SU-DHL-6 (cell line): ENCODE results near the gene CCDC18.

Source experiments
- H2AFZ ChIP-seq: fragments of 200-600 bp; sonication (generic); 2 replicates; pipeline ENCODE4 v1.6.1; 2014; ENCODE audit warnings: low read depth, mild to moderate bottlenecking, moderate library complexity, mixed read lengths, antibody characterized with exemption, low read length; ENCODE audit not compliant: severe bottlenecking
- H3F3A ChIP-seq: fragments of 200-600 bp; shearing (Covaris generic); 2 replicates; pipeline ENCODE4 v1.6.0; 2016; ENCODE audit warnings: antibody characterized with exemption, mild to moderate bottlenecking; ENCODE audit not compliant: insufficient read depth
- H3K27ac ChIP-seq: fragments of 200-600 bp; sonication (generic); 2 replicates; pipeline ENCODE4 v1.5.1; 2016; ENCODE audit warnings: low read depth, mild to moderate bottlenecking, low read length, moderate library complexity, mixed read lengths
- H3K27me3 ChIP-seq: fragments of 200-600 bp; sonication (generic), shearing (Covaris generic); 2 replicates; pipeline ENCODE4 v1.6.0; 2014; ENCODE audit warnings: mild to moderate bottlenecking, low read length
- H3K36me3 ChIP-seq: fragments of 200-600 bp; sonication (generic); 2 replicates; pipeline ENCODE4 v1.6.1; 2014; ENCODE audit warnings: mild to moderate bottlenecking, low read length, mixed read lengths
- H3K4me2 ChIP-seq: fragments of 300-600, 200-600 bp; shearing (Covaris generic), sonication (generic); 2 replicates; pipeline ENCODE4 v1.6.0; 2014; ENCODE audit warnings: low read length, low read depth, mild to moderate bottlenecking; ENCODE audit not compliant: poor library complexity, severe bottlenecking
- H3K4me3 ChIP-seq: fragments of 200-600 bp; sonication (generic); 2 replicates; pipeline ENCODE4 v1.5.1; 2014; ENCODE audit warnings: antibody characterized with exemption, low read length, mild to moderate bottlenecking, mixed read lengths; ENCODE audit not compliant: insufficient read depth, poor library complexity, severe bottlenecking
- H3K79me2 ChIP-seq: fragments of 200-600 bp; sonication (generic); 2 replicates; pipeline ENCODE4 v1.6.1; 2014; ENCODE audit warnings: mild to moderate bottlenecking, low read length, moderate library complexity; ENCODE audit not compliant: insufficient read depth
- H3K9ac ChIP-seq: fragments of 200-600 bp; sonication (generic); 2 replicates; pipeline ENCODE4 v1.7.0; 2014; ENCODE audit warnings: mild to moderate bottlenecking, low read length
- H3K9me2 ChIP-seq: fragments of 200-600 bp; sonication (generic); replicated peaks from 2 replicates; pipeline ENCODE4 v1.6.1; 2014; ENCODE audit warnings: low read length; ENCODE audit not compliant: insufficient read depth
- H3K9me3 ChIP-seq: fragments of 200-600 bp; sonication (generic); 2 replicates; pipeline ENCODE4 v1.6.1; 2014; ENCODE audit warnings: low read length, mixed read lengths; ENCODE audit not compliant: insufficient read depth
- H4K20me1 ChIP-seq: fragments of 200-600 bp; sonication (generic); 2 replicates; pipeline ENCODE4 v1.6.1; 2014; ENCODE audit warnings: low read depth, mild to moderate bottlenecking, antibody characterized with exemption, low read length, moderate library complexity, mixed read lengths
- CTCF ChIP-seq: fragments of 200-600 bp; sonication (generic); IDR thresholded peaks from one replicate; pipeline ENCODE4 v1.5.1; 2017; ENCODE audit warnings: antibody characterized with exemption, mild to moderate bottlenecking, low read length, moderate library complexity; ENCODE audit not compliant: insufficient read depth, poor library complexity, severe bottlenecking
- EZH2phosphoT487 ChIP-seq: fragments of 200-600 bp; sonication (generic), shearing (Covaris generic); conservative IDR thresholded peaks from 2 replicates; pipeline ENCODE4 v1.6.1; 2018; ENCODE audit warnings: mild to moderate bottlenecking, antibody characterized with exemption, low read length, moderate library complexity, mixed read lengths

The CCDC18 gene

GRCh38 chr1:93306920-93307319 lies 126.4 kb downstream of the CCDC18 start:
- H4K20me1 ChIP-seq = no peaks in the 10 kb centered on the region
- no peaks in the 10 kb centered on the region for H3F3A ChIP-seq
- no peak overlapping the region for H3K9ac ChIP-seq
- H2AFZ ChIP-seq = no peak overlapping the region
- H3K9me2 ChIP-seq = no peaks in the 10 kb centered on the region
- H3K27me3 ChIP-seq = no peaks in the 10 kb centered on the region
- H3K4me3 ChIP-seq = no peak overlapping the region
- H3K4me2 ChIP-seq = no peak overlapping the region
- no peak overlapping the region for H3K27ac ChIP-seq
- no peaks in the 10 kb centered on the region for H3K79me2 ChIP-seq
- H3K36me3 ChIP-seq = no peaks in the 10 kb centered on the region
- no peaks in the 10 kb centered on the region for H3K9me3 ChIP-seq
- TF ChIP-seq EZH2phosphoT487 = no peak
- no peak for TF ChIP-seq CTCF

- Histone ChIP-seq H3K27ac (no peak overlapping the region), H3K27me3 (no peaks in the 10 kb centered on the region), H3K4me2 (no peak overlapping the region), H2AFZ (no peak overlapping the region), H3K4me3 (no peak overlapping the region), H3K36me3 (no peaks in the 10 kb centered on the region), H3K79me2 (no peaks in the 10 kb centered on the region), H3K9ac (no peak overlapping the region), H3F3A (no peaks in the 10 kb centered on the region), H4K20me1 (no peaks in the 10 kb centered on the region), H3K9me3 (no peaks in the 10 kb centered on the region), H3K9me2 (no peaks in the 10 kb centered on the region)
- no peak for TF ChIP-seq CTCF
- no peak for TF ChIP-seq EZH2phosphoT487
Observed at GRCh38 chr1:93313026-93313425, 132.5 kb downstream of the CCDC18 start.

- H3K79me2 ChIP-seq = no peaks in the 10 kb centered on the region
- TF ChIP-seq EZH2phosphoT487 (no peak), CTCF (no peak)
Observed at GRCh38 chr1:93317207-93317606, 136.7 kb downstream of the CCDC18 start.

GRCh38 chr1:93317943-93318342 lies 137.4 kb downstream of the CCDC18 start:
- no peaks in the 10 kb centered on the region for H3F3A ChIP-seq
- no peaks in the 10 kb centered on the region for H3K79me2 ChIP-seq
- H3K9ac ChIP-seq = no peak overlapping the region
- no peaks in the 10 kb centered on the region for H3K9me2 ChIP-seq
- no peak overlapping the region for H3K4me2 ChIP-seq
- no peak for TF ChIP-seq CTCF
- no peak for TF ChIP-seq EZH2phosphoT487
- H3K4me3 ChIP-seq = no peak overlapping the region
- H3K27me3 ChIP-seq = no peaks in the 10 kb centered on the region
- H3K27ac ChIP-seq = no peak overlapping the region
- no peaks in the 10 kb centered on the region for H3K36me3 ChIP-seq
- no peaks in the 10 kb centered on the region for H4K20me1 ChIP-seq
- H2AFZ ChIP-seq = no peak overlapping the region
- no peaks in the 10 kb centered on the region for H3K9me3 ChIP-seq

More at GRCh38 chr1:93317207-93317606, 136.7 kb downstream of the CCDC18 start:
- Histone ChIP-seq H3K9ac (no peak overlapping the region), H3K36me3 (no peaks in the 10 kb centered on the region), H3K9me2 (no peaks in the 10 kb centered on the region), H3F3A (no peaks in the 10 kb centered on the region), H2AFZ (no peak overlapping the region), H3K27ac (no peak overlapping the region), H3K9me3 (no peaks in the 10 kb centered on the region), H4K20me1 (no peaks in the 10 kb centered on the region), H3K4me3 (no peak overlapping the region), H3K27me3 (no peaks in the 10 kb centered on the region), H3K4me2 (no peak overlapping the region)
